HG03108 (cell line): ENCODE results near the gene SETD5.

ENCODE experiments used
- ATAC-seq: cut with Tn5 transposase; IDR thresholded peaks from one replicate; pipeline ENCODE4 v1.9.1; 2021; ENCODE audit warnings: moderate library complexity; ENCODE audit not compliant: unreplicated experiment

Gene SETD5, protein sequence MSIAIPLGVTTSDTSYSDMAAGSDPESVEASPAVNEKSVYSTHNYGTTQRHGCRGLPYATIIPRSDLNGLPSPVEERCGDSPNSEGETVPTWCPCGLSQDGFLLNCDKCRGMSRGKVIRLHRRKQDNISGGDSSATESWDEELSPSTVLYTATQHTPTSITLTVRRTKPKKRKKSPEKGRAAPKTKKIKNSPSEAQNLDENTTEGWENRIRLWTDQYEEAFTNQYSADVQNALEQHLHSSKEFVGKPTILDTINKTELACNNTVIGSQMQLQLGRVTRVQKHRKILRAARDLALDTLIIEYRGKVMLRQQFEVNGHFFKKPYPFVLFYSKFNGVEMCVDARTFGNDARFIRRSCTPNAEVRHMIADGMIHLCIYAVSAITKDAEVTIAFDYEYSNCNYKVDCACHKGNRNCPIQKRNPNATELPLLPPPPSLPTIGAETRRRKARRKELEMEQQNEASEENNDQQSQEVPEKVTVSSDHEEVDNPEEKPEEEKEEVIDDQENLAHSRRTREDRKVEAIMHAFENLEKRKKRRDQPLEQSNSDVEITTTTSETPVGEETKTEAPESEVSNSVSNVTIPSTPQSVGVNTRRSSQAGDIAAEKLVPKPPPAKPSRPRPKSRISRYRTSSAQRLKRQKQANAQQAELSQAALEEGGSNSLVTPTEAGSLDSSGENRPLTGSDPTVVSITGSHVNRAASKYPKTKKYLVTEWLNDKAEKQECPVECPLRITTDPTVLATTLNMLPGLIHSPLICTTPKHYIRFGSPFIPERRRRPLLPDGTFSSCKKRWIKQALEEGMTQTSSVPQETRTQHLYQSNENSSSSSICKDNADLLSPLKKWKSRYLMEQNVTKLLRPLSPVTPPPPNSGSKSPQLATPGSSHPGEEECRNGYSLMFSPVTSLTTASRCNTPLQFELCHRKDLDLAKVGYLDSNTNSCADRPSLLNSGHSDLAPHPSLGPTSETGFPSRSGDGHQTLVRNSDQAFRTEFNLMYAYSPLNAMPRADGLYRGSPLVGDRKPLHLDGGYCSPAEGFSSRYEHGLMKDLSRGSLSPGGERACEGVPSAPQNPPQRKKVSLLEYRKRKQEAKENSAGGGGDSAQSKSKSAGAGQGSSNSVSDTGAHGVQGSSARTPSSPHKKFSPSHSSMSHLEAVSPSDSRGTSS (N-terminal part only)

GRCh38 chr3:9397332-9397905 lies at the start of gene SETD5:
Gene SETD5 (plus strand): TSS chr3:9397615. CDS start chr3:9428939, 31,324 bp downstream.
- peak; percentile 40 for ATAC-seq

DNA sequence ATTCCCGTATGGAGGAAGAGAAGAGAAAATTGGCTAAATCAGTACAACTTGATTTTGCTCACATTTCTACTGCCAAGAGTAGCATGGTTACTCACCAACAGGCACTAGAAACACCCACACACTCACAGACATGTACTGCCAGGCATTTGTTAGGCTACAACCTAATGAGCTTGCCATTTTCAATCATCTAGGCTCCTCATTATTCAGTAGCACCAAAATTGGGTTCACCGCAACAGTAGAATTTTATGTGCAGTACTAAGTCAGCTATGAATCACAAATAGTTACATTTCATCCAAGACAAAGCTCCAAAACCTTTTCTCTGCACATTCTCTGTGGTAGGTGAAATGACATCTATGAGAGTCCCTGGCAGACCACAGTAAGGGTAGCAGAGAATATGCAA lies 49.5 kb upstream of the SETD5 start:
- no peak for ATAC-seq

GRCh38 chr3:9349321-9350117 lies 47.9 kb upstream of the SETD5 start:
- no peak for ATAC-seq

- ATAC-seq: no peak
Observed at GRCh38 chr3:9351709-9352126, 45.7 kb upstream of the SETD5 start.

- ATAC-seq: no peak
Observed at GRCh38 chr3:9352917-9353752, 44.3 kb upstream of the SETD5 start.

GRCh38 chr3:9361691-9362388 lies 35.6 kb upstream of the SETD5 start:
- no peak for ATAC-seq

DNA sequence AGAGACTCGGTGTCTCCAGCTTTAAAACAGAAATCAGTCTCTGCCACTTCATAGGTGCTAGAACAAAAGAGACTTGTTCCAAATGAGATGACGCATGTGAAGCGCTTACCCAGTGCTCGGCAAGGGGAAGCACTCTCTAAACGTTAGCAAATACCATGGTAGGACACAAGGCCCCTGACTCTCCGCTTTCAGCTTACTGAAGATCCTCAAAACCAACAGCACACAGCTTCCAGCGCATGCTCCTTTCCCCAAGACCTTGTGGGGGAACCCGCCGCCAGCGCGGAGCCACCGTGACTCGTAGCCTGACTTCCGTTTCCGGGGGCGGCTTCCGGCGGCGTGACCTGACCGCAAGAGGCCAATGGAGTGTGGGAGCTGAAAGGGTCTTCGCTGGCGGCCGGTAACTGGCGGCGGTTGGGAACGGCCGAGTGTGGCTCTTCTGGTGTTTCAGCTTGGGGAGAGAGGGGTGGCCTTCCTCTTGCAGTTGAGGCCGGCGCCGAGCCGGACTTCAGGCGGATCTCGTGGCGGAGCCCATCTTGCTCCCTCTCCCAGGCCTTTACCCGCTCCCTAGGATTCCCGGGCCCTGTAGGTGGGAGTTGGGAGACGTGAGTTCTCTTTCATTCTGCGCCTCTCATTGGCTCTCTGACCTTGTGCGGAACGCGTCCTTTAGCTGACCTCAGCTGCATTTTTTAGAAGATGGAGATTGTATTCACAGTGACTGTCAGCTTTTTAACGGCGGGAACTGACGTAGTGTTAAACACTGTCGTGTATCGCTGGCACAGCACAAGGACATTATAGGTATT lies 34.5 kb upstream of the SETD5 start, which contains the start of gene THUMPD3:
TSS of gene THUMPD3 (plus strand) at position 324 of the 800 bp plus-strand sequence. CDS start 2,015 bp downstream, outside the sequence.
- peak; percentile 94 for ATAC-seq

DNA sequence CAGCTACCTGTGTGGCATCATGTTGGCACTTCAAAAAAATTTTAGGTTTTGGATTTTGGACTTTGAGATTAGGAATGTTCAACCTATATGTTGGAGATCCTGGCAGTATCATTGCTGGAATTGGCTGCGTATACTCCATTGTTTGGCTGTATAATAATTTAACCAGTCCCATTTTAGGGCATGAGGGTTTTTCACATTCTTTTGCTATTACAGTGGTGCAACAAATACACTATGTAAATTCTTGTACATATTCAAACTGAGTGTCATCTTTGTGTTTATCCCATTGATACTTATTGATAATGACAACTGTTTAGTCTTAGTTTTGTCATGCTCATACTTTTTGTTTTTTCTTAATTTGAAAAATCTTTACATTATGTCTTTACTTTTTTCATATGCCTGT lies 27.9 kb upstream of the SETD5 start:
- ATAC-seq: no peak

DNA sequence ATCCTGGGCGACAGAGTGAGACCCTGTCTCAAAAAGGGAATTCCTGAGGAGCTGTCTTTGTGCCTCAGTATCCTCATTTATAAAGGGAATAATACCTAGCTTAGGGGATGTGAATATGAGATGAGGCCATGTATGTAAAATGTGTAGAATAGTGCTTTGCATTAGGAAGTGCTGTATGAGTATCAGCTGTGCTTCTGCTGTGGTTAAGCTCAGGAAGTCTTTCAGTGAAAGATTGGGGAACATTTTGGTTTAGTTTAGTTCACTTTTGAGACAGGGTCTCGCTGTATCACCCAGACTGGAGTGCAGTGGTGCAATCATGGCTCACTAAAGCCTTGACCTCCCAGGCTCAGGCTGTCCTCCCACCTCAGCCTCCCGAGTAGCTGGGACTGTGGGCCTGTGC lies 23.9 kb upstream of the SETD5 start:
- ATAC-seq: no peak

DNA sequence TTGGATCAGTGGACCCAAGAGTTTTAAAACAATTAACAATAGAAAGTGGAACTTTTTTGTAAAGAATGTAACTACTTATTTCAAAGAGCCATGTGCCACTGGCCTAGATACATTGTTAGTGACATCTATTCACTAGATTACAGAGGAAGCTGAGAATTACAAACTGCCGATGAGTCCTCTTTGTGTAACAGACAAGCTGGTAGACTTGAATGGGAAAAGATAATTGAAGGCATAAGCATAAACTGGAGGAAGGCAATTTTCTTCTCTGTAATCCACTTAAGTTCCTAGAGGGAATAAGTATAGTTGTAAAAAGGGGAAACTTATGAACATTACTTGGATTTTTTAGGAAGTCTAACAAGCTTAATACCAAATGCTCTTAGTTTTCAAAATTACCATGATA lies 19.4 kb upstream of the SETD5 start:
- ATAC-seq: no peak

GRCh38 chr3:9379327-9379726 lies 18.1 kb upstream of the SETD5 start:
- no peak for ATAC-seq

- ATAC-seq: no peak
Observed at GRCh38 chr3:9380014-9380413, 17.4 kb upstream of the SETD5 start.

- ATAC-seq: no peak
Observed at GRCh38 chr3:9384141-9384828, 13.1 kb upstream of the SETD5 start.

DNA sequence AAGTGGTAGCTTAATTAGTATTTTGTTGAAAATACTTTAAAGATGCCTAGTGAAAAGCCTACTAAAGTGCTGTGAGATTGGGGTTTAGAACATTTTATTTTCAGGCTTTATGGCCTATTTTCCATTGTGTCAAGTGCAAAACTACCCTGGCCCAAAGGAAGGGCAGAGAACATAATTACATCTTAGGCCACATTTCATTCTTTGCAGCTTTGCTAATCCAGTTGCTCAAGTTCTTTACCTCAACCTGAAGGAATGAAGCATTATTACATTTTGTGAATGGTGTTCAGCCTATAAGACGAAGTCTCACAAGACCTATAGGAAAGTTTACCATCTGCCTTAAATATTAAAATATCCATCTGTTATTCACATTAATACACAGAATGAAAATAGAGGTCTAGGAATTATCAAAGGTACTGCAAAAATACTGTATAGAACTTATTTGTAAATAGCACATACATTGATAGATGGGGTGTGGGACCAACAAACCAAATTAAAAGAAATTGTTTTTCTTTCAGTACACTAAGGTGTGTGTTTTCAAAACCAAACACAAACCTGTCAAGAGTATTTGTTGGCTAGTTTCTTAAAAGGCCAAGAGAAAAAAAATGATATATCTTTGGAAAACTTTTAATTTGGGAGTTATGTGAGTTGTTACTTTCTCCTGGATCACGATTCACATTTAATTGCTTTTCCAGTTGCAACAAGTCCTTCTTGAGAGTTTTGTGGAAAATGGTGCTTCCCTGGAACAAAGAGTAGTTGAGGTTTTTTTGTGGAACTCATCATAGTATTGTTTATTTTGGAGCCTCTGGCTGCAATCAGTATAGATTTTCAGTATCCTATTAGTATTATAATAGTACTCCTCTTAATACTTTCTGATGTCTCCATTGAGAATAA lies 12.0 kb upstream of the SETD5 start:
- ATAC-seq: no peak

DNA sequence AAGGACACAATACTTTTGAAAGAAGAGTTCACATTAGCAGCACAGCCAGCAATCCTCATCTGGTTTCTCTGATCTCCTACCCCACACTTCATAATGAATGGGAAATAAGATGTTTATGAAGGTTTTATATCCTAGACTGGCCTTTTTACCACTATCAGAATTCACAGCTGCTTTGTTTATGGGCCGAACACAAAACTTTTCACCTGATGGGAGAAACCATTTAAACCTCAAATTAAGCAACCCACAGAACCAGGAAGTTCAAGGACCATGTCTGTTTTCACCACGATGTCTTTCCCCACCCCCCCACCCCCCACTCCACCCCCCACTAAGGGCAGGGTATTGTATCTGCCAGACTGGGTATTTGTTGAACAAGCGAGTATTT lies 11.3 kb upstream of the SETD5 start:
- ATAC-seq: no peak
